NCI-H187 (cell line): ENCODE results near the gene RAB1B.
A peak's percentile ranks its signal among the peaks of the same experiment; 100 is the strongest.

Experiments
- DNase-seq, 2 experiments: peaks; one replicate each; lab custom pipeline; 2025; lab: John Stamatoyannopoulos, UW

RAB1B gene

DNA sequence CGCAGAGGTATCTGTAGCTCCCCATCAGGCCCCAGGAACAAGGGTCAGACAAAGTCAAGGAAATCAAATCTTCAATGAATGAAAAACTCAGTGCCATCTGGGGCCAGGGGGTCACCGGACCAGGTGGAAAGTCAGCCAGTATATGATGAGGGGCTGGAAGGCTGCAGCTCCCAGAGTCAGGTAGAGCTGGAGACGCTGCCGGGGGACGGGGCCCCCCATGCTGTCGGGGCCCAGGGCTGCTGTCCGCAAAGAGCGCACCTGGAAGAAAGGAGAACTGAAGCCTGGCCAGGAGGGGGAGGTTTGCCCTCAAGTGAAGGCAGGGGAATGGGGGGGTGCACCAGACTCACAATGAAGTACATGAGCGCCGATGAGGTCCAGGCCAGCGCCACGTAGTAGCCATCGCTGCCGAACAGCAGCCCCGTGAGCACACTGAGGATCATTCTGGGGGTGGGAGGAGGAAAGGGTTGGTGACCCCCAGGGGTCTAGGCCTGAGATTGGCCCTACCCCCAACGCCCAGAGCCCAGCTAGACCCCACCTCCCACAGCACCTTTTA is 16.2 kb downstream of the RAB1B start:
- DNase-seq, result no peak

DNA sequence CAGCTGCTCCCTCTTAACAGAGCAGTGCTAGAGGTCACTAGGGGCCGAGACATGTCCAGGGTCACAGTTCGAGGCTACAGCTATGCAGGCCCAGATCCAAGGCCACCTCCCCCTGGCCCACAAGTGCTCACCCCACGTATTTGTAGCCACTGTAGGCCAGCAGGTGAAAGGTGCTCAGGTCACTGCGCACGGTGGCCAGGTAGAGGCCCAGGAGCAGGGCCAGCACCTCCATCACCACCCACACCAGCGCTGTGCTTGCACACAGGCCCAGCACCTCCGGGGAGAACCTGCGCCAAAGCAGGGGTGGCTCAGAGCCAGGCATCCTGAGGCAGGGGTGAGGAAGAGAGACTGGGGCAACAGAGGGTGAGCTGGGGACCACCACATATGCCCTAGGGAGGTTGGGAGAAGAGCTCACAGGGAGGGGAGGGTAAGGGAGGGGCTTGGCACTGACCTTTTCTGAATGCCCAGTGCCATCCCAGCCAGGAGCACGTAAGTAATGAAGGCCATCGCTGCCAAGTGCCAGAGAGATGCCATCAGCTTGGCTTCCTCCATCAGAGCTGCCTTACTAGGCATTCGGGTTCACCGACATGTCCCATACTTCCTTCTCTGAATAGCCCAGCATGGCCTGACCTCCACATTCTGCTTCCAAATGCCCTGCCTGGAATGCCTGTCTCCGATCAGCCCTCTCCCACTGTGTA is 17.0 kb downstream of the RAB1B start:
- DNase-seq, result no peak

DNA sequence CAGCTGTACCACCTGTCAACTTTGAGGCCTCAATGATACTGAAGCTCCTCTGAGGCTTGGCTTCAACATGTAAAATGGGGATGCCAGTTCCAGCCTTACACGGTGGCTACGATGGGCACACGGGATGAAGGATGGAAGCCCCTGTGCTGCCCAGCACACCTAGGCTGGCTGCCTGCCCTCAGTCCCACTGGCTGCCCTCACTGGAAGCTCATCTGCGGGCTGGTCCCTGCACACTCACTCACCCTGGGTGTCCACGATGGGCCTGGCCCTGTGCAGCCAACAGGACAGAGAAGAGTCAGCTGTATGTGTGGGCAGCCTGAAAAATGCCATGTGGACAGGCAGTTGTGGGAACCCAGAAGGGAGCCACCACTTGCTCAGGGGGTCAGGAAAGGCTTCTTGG is 18.3 kb downstream of the RAB1B start:
- no peak for DNase-seq

DNA sequence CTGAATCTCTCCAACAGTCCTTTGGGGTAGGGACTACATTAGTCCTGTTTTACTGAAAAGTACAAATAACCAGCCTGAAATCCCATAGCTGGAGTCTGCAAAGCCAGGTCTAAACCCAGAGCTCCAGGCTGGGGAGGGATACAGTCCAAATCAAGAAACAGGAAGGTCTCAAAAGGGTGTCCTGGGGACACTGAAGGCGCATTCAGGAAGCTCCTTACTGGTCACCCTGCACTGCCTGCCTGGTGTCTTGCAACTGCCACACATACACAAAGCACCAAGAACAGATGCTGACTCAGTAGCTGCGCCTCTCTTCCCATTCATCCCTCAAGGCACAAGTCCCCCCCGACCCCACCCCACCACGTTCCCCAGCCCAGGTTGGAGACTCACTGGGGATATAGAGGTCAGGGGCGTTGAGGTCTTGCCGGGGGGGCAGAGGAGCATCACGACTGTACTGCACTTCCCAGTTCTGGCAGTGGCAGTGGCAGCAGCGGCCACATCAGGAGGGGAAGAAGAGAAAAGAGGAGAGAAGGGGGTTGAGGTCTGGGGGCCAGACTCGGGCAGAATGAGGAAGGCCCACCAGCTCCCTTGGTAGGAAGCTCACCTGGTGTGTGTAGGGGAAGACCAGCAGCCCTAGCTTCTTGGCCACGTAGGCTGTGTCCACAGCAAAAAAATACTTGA is 18.9 kb downstream of the RAB1B start:
- DNase-seq, result no peak

DNA sequence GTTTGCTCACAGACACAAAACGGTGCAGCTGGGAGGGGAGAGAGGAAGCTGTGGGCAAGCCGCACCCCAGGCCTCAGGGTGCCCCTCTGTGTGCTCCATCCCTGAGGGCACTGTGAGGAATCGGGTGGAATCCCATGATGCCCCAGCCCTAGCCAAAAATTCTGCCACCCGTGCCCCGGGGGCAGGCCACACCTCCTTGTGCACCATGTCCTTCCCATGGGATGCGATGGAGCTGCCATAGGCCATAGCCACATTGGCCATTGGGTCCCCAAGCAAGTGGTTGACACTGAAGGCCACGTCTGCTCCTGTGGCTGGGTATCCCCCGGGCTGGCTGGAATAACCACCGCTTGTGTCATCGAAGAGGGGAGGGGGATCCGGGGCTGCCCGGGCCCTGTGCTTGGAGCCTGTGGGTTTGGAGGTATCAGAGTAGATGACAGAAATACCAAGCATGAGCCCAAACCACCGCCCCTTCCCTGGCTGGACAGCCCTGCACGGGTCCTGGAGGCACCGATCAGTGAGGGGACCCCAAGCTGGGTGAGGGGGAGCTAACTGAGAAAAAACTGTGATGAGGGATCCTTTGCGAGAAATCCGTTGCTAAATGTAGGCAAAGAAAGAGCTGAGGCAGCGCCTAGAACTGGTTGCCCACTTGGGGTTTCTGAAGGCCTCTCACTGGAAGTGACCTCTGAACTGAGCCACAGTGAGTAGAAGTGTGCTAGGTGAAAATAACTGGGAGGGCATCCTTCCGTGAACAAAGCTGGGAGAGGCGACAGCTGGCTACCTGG is 19.6 kb downstream of the RAB1B start:
- no peak for DNase-seq

DNA sequence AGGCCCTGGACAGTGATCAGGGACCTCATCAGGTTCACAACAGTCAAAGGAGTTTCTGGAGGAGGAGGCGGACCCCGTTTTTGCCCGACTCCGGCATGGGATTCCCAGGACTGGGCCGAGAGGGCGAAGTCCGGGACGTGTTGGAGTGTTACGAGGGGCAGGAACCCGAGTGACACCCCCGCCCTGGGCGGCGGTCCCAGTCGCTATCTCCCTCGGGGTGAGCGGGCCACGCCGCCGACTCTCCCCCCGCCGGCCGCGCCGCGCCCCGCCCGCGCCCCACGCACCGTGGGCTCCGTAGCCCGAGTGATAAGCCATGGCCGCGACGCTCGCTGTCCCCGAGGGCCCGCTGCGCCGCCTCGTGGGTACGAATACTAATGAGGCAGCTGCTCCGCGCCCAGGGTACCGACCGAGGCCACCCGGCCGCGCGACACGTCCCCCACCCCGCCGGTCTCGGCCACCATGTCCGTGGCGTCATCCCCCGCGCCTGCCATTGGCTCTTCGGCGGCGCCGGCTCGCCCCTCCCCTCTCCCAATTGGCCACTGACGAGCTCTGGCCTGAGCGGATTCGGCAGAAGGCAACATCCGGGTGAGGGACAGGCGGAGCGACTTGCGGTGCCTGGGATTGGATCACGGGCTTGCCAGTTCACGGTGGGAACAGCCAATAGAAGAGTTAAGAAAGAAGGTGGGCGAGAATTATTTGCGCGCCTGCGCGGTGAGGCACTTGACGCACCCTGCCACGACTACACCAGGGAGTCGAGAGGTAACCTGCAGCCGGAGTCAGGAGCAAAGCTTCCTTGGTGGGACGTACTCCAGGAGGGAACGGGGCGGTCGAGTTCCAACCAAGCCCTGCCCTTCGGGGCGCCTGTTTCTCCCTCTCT is 20.5 kb downstream of the RAB1B start, which contains the start of gene YIF1A:
Gene YIF1A, minus strand, starts transcription at position 473 of the 877 bp plus-strand sequence. Its CDS starts 158 bp downstream, at position 315.
- peak; percentile 91 to 97 for DNase-seq

DNA sequence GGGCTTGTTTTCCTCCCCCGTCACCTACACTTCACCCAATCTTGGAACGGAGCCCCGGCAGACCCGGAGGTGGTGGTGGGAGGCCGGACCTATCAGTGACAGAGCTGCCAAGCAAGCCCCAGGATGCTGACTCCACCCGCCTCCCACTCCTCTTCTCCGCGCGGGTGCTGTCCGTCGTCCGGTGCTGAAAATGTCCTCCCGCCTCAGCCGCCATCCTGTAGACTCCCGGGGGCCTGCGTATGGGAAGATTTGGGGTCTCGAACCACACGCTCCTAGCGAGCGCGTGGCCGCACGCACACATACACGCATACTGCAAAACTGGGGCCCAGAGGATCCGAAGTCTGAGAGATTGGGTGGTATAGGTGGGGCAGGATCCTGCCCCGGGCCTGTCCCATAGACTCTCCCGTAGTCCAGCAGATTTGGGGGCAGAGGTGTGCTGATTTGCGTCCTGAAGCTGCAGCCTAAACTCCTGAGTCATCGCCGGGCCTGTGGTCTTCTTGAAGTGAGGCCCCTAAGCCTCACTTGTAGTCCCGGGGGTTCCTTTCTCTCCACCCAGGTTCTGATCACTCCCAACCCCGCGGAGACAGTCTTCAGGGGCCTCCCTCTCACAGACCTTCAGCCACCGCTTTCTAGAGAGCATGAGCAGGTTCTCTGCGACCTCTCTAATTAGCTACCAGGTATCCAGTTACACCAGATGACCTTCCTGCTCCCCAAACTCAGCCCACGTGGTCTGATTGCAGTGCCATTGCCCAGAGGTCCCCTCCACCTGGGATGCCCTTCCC is 21.3 kb downstream of the RAB1B start:
- DNase-seq, result no peak

DNA sequence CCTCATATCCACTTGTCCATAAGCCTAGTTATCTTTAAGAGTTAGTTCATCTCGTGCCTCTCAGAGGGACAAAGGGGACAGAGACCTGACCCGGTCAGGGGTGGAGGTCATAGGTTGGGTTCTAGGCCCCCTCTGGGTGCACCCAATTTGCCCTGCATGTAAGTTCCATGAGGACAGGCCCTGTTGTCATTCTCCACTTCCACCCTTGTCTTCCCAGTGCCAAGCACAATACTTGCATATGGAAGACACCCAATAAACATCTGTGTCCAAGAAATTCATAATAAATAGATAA is 21.8 kb downstream of the RAB1B start:
- DNase-seq, result no peak

DNA sequence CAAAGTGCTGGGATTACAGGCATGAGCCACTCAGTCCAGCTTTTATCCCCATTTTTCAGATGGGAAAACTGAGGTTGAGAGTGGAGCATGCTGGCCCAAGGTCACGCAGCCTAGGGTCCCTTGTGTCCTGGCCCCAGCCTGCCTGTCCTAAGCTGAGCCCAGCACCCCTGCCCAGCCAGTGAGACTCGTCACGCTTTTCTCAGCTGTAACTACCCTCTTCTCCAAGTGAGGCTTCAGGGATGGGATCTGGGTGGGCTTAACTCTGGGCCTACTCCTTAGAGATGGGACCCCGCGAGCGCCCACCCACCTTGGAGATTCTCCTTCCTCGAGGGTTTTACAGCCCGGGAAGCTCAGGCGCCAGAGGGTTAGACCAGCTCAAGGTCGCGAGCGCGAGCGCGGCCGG is 22.9 kb downstream of the RAB1B start:
- no peak for DNase-seq

DNA sequence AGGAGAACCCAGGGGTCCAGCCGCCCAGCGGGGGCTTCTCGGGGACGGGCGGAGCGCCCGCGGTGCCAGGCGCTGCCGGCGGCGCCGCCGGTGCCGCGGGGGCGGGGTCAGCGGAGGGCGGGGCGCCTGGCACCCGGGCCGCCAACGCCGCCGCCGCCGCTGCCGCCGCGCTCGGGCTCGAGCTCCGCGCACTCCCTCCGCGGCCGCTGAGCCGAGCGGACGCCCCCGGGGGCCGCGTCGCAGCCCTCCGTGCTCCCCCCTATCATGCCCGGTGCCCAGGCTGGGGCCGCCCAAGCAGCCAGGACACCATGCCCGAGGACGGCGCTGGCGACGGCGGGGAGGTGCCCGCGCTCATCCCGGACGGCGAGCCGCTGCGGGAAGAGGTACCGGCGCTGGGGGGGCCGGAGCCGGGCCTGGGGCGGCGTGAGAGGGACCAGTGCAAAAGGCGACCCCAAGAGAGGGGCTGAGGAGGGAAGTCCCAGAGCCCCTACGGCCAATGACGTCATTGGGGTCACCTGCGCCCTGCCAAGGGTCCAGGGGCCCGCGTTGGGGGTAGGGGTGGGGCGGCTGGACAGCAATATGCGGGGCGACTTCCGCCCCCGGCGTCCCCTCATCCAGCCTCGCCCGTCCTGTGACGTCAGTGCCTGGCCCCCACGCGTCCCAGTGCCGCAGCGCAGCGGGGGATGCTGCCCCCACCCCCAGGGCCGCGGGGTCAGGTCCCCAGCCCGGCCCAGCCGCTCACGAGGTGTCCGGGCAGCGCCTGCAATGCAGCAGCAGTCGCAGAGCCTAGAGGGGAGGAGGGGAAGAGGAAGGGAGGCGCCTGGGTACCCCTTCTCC is 23.5 kb downstream of the RAB1B start, which contains the start of gene TMEM151A:
Gene TMEM151A, plus strand, starts transcription at position 189 of the 837 bp plus-strand sequence. Its CDS starts 120 bp downstream, at position 309.
- DNase-seq, result no peak

DNA sequence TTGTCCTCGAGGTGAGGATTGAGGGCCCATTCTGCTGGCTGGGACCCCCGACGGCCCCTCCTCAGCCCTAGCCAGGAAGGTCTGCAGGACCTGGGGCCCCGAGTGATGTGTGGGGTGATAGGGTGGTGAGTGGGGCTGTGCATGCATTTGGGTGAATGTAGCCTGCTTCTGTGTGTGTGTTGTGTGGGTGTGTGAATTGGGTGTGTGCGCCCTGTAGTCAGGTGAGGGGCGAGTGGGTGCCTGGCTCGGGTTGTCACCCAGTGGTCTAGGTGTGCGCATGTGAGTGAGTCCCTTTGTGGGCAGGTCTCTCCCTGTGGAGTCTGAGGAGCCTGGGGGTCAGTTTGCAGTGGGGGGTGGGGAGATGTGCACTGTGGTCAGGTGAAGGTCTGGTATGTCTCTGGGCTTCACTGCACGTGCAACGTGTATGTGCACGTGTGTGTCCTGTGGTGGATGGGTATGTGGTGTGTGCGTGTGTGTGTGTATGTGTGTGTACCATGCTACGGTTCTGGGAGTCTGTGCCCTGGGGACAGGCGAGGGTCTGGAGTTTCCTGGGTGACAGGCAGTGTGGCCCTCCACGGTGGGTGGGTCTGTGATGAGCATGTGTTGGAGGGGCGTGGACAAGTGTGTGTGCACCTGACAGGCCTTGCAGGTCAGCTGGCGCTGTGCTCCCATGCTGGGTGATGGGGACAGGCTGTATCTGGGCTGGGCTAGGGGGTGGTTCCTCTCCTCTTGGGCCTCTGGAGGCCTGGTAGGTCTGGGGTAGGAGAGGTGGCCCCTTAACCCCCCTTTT is 24.3 kb downstream of the RAB1B start:
- DNase-seq, result no peak

DNA sequence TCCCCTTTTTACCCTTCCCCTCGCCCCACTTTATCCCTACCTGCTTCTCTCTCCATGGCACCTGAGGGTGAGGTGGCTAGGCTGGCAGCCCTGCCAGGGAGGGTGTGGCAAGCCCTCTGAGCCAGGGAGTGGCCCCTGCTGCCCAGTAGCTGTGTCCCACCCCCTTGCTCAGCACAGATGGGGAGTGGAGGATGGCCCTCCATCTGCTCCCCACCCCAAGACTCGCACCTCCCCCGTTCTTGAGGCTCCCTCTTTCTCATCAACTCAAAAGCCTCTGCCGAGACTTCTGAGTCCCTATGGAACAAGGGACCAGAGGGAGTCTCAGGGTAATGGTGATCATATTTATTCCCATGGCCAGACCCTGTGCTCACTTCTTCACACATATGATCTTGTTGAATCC is 24.9 kb downstream of the RAB1B start:
- no peak for DNase-seq

DNA sequence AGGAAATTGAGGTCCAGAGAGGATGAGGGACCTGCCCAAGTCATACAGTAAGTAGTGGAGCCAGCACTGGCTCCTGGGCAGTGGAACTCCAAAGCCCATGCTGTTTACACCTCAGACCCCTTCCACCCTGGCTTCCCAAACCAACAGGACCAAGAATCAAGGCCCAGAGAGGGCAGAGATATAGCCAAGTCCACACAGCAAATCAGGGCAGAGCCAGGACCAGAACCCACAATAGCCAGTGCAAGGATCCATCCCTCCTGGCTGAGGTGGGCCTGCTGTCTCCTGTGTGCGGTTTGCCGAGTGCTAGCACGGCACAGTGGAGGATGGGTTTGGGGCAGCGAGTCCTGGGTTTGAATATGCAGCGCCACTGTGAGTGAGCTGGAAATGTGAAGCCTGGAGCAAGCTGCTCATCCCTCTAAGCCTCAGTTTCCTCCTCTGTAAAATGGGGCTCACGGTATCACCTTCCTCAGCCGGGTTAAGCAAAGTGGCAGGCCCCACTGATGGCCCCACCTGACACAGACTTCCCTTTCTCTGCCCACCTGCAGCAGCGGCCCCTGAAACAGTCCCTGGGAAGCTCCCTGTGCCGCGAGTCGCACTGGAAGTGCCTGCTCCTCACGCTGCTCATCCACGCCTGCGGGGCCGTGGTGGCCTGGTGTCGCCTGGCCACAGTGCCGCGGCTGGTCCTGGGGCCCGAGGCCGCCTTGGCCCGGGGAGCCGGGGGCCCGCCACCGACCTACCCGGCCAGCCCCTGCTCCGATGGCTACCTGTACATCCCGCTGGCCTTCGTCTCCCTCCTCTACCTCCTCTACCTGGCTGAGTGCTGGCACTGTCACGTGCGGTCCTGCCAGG is 25.6 kb downstream of the RAB1B start:
- no peak for DNase-seq

DNA sequence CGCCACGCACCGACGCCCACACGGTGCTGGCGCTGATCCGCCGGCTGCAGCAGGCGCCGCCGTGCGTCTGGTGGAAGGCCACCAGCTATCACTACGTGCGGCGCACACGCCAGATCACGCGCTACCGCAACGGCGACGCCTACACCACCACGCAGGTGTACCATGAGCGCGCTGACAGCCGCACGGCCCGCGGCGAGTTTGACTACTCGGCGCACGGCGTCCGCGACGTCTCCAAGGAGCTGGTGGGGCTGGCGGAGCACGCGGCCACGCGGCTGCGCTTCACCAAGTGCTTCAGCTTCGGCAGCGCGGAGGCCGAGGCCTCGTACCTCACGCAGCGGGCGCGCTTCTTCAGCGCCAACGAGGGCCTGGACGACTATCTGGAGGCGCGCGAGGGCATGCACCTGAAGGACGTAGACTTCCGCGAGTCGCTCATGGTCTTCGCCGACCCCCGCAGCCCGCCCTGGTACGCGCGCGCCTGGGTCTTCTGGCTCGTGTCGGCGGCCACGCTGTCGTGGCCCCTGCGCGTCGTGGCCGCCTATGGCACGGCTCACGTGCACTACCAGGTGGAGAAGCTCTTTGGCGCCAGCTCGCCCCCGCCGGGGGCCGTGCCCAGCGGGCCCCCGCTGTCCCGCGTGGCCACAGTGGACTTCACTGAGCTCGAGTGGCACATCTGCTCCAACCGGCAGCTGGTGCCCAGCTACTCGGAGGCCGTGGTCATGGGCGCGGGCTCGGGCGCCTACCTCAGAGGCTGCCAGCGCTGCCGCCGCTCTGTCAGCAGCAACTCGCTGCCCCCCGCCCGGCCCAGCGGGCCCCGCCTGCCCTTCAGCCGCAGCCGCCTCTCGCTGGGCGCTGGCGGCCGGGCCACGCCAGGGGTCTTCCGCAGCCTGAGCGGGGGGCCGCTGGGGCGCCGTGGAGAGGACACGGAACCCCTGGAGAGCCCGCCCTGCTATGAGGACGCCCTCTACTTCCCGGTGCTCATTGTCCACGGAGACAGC is 26.5 kb downstream of the RAB1B start:
- no peak for DNase-seq

DNA sequence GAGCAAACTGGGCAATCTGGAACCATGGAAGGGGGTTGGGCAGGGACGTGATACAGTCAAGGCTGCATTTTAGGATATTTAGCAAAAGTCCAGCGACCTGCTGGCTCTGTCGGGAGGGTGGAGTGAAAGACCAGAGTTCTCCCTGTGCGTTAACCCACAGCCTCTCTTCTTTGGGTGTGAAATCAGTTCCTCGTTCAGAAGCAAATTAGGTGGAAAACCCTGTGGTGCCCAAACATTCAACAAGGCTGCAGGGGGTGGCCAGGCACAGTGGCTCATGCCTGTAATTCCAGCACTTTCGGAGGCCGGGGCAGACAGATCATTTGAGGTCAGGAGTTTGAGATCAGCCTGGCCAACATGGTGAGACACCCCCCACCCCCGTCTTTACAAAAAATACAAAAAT is 29.2 kb downstream of the RAB1B start:
- DNase-seq, result no peak

DNA sequence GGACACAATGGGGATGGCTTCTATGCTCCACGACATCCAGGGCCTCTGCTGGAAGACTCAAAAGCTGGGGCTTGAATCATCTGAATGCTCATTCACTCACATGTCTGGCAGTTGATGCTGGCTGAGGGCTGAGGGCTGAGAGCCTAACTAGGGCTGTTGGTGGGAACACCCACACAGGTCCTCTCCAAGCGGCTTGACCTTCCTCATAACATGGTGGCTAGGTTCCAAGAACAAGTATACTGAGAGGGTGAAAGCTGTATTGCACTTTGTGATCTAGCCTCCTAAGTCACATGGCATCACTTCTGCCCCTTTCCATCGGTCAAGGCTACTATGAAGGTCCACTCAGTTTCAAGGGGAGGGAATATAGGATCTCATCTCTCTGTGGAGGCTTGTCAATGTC is 30.7 kb downstream of the RAB1B start:
- DNase-seq, result no peak

DNA sequence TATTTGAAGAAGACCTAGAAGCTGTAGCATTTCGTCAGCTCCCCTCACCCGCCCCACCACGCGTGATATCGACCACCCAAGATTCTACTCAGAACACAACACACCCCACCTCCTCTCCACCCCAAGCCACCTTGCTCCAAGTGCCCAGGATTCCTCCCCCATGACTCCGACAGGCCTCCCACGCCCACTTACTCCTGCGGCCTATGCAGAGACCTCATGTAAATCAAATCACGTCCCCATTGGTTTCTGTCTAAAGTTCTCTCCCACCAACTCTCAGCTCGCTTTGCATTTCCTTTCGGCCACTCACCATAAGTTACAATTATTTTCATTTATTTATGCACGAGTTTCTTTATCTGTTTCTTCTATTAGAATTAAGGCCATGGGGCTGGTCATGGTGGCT is 34.2 kb downstream of the RAB1B start:
- no peak for DNase-seq
